Parathyroid adenoma (tissue), 2 donors: ENCODE results near the gene SPNS1.
"Not testable (repeated sequence)": the region's sequence is repeated elsewhere in the genome, so short reads cannot be mapped to it uniquely, and the experiment has no call there.

Source experiments
- H2AFZ ChIP-seq: fragments of 300-600 bp; sonication (generic); one replicate; pipeline ENCODE4 v1.7.0; 2017; ENCODE audit warnings: antibody characterized with exemption, mild to moderate bottlenecking
- H3K27ac ChIP-seq: fragments of 300-600 bp; sonication (generic); one replicate; pipeline ENCODE4 v1.7.0; 2017
- H3K27me3 ChIP-seq: fragments of 300-600 bp; sonication (generic); one replicate; pipeline ENCODE4 v1.7.0; 2017; ENCODE audit warnings: low read length; ENCODE audit not compliant: control insufficient read depth, insufficient read depth
- H3K36me3 ChIP-seq: fragments of 300-600 bp; sonication (generic); one replicate; pipeline ENCODE4 v1.7.0; 2017; ENCODE audit warnings: low read length; ENCODE audit not compliant: control insufficient read depth, insufficient read depth
- H3K4me1 ChIP-seq: fragments of 300-600 bp; sonication (generic); one replicate; pipeline ENCODE4 v1.7.0; 2017; ENCODE audit warnings: control low read depth
- H3K4me2 ChIP-seq: fragments of 300-600 bp; sonication (generic); one replicate; pipeline ENCODE4 v1.7.0; 2017; ENCODE audit warnings: low read length
- H3K4me3 ChIP-seq: fragments of 300-600 bp; sonication (generic); one replicate; pipeline ENCODE4 v1.7.0; 2017; ENCODE audit warnings: low read depth, low read length
- H3K79me2 ChIP-seq: fragments of 300-600 bp; sonication (generic); one replicate; pipeline ENCODE4 v1.7.0; 2017; ENCODE audit warnings: control low read depth
- H3K9ac ChIP-seq: fragments of 300-600 bp; sonication (generic); one replicate; pipeline ENCODE4 v1.7.0; 2017; ENCODE audit warnings: mild to moderate bottlenecking
- H3K9me3 ChIP-seq: fragments of 300-600 bp; sonication (generic); one replicate; pipeline ENCODE4 v1.7.0; 2017; ENCODE audit warnings: low read length; ENCODE audit not compliant: control insufficient read depth
- CTCF ChIP-seq: fragments of 300-600 bp; sonication (generic); IDR thresholded peaks from one replicate; pipeline ENCODE4 v1.7.0; 2017; ENCODE audit warnings: antibody characterized with exemption, mild to moderate bottlenecking
- donor health status: primary hyperparathyroidism.

SPNS1 gene

DNA sequence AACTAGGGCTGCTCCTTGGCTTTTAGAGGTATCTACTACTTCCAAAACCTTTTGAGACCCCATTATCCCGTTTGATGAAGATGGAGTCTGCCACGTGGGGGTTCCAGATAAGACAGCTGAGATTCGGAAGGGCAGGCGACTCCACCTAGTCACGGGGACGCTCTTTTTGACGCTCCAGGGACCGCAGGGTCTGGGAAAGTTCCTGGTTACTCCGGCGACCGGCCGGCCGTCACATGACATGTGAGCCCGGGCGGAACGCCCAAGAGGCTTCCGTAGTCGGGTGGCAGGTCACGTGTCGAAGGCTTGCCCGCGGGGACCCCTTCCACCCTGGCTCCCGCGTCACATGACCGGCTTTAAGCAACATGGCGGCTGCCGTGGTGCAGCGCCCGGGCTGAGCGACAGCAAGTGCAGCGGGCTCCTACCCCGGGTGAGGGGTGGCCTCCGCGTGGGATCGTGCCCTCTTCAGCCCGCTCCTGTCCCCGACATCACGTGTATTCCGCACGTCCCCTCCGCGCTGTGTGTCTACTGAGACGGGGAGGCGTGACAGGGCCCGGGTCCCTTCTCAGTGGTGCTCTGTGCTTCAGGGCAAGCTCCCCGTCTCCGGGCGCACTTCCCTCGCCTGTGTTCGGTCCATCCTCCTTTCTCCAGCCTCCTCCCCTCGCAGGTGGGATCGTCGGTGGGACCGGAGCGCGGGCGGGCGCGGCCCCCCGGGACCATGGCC lies at the start of gene SPNS1:
TSS of gene SPNS1 (plus strand) at position 342 of the 721 bp plus-strand sequence. CDS start at position 716, 374 bp downstream.
- no peaks in the 10 kb centered on the region for H3K9me3 ChIP-seq
- no peaks in the 10 kb centered on the region for H3K36me3 ChIP-seq
- peaks cover 2% of the 10 kb centered on the region for H3K79me2 ChIP-seq
- H3K4me2 ChIP-seq = peak within 1 kb of the TSS; percentile 74
- H3K27me3 ChIP-seq = no peaks in the 10 kb centered on the region
- H3K9ac ChIP-seq = peak within 1 kb of the TSS; percentile 55
- peak within 1 kb of the TSS; percentile 85 for H2AFZ ChIP-seq
- peak within 1 kb of the TSS; percentile 76 for H3K4me3 ChIP-seq
- no peak for TF ChIP-seq CTCF
- H3K27ac ChIP-seq = peak within 1 kb of the TSS; percentile 67
- H3K4me1 ChIP-seq = peaks cover 8% of the 10 kb centered on the region

DNA sequence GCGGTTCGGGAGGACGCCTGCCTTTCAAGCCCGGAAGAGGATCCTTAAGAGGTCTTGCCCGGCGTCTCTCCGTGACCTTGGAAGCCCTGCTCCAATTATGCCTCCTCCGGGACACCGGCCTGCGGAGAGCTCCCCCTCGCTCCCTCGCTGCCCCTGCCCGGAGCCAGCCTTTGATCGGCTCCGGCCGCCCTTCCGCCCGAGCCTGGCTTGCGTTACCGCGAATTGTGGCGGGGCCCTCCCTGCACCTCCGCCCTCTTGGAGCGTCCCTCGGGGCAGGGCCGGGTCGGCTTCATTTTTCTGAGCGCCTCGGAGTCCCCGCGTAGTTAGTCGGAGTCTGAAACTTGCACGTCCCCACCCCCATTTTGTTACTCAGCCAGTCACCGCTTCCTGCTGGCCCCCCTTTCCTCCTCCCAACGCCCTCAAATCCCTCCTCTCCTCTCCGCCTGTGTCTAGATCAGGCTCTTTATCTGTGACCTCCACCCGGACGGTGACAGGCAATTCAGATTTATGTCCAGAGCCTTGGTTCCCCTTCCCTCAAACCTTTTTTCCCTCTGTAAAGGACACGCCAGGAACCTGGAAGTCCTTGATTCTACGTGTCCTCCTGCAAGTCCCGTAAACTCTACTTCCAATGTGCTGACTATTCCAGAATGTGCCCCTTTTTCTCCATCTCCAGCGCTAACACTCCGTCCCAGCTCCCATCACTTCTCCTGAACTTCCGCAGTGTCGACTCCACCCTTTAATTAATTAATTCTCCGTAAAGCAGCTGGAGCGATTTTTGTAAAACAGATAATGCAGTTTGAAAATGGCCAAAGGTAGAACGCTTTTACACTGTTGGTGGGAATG lies 49.0 kb upstream of the SPNS1 start:
- H3K4me2 ChIP-seq = peak overlapping the region; percentile 96
- peaks cover 15% of the 10 kb centered on the region for H3K4me1 ChIP-seq
- no peaks in the 10 kb centered on the region for H3K9me3 ChIP-seq
- peak overlapping the region; percentile 87 for H2AFZ ChIP-seq
- H3K79me2 ChIP-seq = peaks cover 3% of the 10 kb centered on the region
- no peaks in the 10 kb centered on the region for H3K27me3 ChIP-seq
- H3K9ac ChIP-seq = peak overlapping the region; percentile 73
- peak overlapping the region; percentile 94 for H3K4me3 ChIP-seq
- peak overlapping the region; percentile 95 for H3K27ac ChIP-seq
- no peak for TF ChIP-seq CTCF
- H3K36me3 ChIP-seq = no peaks in the 10 kb centered on the region

GRCh38 chr16:28926284-28926683 lies 48.3 kb upstream of the SPNS1 start:
- H3K79me2 ChIP-seq, H3K9me3 ChIP-seq, H3K36me3 ChIP-seq, H3K27me3 ChIP-seq, H3K9ac ChIP-seq: not testable (repeated sequence)
- Histone ChIP-seq H3K4me2 (peak overlapping the region; percentile 96), H3K4me1 (peaks cover 15% of the 10 kb centered on the region), H3K27ac (peak overlapping the region; percentile 95), H3K4me3 (peak overlapping the region; percentile 94), H2AFZ (peak overlapping the region; percentile 87)

DNA sequence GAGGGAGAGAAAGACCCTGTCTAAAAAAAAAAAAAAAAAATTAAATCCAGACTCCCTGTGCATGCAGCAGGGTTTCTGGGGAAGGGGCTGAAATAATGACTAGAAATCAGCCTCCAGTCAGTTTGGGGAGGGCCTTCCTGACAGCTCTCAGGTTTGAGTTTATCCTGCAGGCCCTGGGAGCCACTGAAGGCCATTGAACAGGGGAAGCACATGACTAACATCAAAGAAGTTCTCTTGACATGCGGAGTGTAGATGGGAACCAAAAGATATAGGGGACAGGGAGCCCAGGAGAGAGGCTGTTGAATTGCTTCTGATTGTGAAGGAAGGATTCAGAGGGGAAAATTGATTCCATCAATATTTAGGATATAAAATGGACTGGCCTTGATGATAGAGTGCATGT lies 46.8 kb upstream of the SPNS1 start:
- H2AFZ ChIP-seq = no peak overlapping the region
- no peak overlapping the region for H3K4me2 ChIP-seq
- no peaks in the 10 kb centered on the region for H3K36me3 ChIP-seq
- peaks cover 15% of the 10 kb centered on the region for H3K4me1 ChIP-seq
- no peaks in the 10 kb centered on the region for H3K79me2 ChIP-seq
- no peak for TF ChIP-seq CTCF
- H3K9me3 ChIP-seq = no peaks in the 10 kb centered on the region
- H3K27me3 ChIP-seq = no peaks in the 10 kb centered on the region
- no peak overlapping the region for H3K27ac ChIP-seq
- H3K9ac ChIP-seq = no peak overlapping the region
- no peak overlapping the region for H3K4me3 ChIP-seq

DNA sequence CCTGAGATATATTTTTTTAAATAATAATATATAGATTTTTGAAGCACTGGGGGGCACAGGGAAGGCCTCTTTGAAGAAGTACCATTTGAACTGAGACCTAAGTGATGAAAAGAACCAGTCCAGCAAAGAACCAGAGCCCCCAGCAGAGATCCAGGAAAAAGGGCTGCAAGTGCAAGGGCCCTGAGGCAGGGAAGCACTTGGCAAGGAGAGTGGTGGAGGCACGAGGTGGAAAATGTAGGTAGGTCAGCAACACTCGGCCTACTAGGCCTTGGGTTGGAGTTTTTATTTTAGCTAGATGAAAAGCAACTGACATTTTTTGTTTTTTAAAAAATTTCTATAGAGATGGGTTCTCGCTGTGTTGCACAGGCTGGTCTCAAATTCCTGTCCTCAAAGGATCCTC lies 44.4 kb upstream of the SPNS1 start:
- no peaks in the 10 kb centered on the region for H3K27me3 ChIP-seq
- H3K9me3 ChIP-seq = no peaks in the 10 kb centered on the region
- H3K4me2 ChIP-seq = no peak overlapping the region
- H3K9ac ChIP-seq = no peak overlapping the region
- peaks cover 2% of the 10 kb centered on the region for H3K4me1 ChIP-seq
- no peak for TF ChIP-seq CTCF
- no peaks in the 10 kb centered on the region for H3K79me2 ChIP-seq
- H3K36me3 ChIP-seq = no peaks in the 10 kb centered on the region
- H3K27ac ChIP-seq = no peak overlapping the region
- H2AFZ ChIP-seq = no peak overlapping the region
- H3K4me3 ChIP-seq = no peak overlapping the region
